K562 (cell line): ENCODE data around the gene CDSN. TPM values are rescaled to one million over a fixed set of nuclear protein-coding genes. Genes with fewer than 3 reads are reported as not detected.
A peak's percentile ranks its signal among the peaks of the same experiment; 100 is the strongest.

Experiments
- JUN ChIP-seq, 2 experiments: sonication (generic) in 1 of 2; formaldehyde crosslinking in 1 of 2; IDR thresholded peaks; 2 replicates each; pipeline versions ENCODE4 v1.6.1 to v1.8.0; 2012 to 2022; ENCODE audit warnings: borderline replicate concordance in 2 of 2, mild to moderate bottlenecking in 2 of 2, improper control_type of control experiment in 1 of 2, low read depth in 1 of 2, low read length in 1 of 2, missing genetic modification reagents in 1 of 2
- LCOR ChIP-seq: sonication (generic); formaldehyde crosslinking; IDR thresholded peaks from 2 replicates; pipeline ENCODE4 v1.8.0; 2022; ENCODE audit warnings: mild to moderate bottlenecking, missing genetic modification reagents
- MYC ChIP-seq, 2 experiments: fragments of 250-450 bp in 1 of 2; sonication (Bioruptor Pico) in 1 of 2; IDR thresholded peaks; 2 replicates each; pipeline versions ENCODE4 v1.5.1 to v1.6.1; 2012 to 2021; ENCODE audit warnings: low read depth in 2 of 2, borderline replicate concordance in 1 of 2, improper control_type of control experiment in 1 of 2, low read length in 1 of 2, mild to moderate bottlenecking in 1 of 2, moderate library complexity in 1 of 2
- PML ChIP-seq: IDR thresholded peaks from 2 replicates; pipeline ENCODE4 v1.6.1; 2012; ENCODE audit warnings: low read length, inconsistent platforms
- PTTG1 ChIP-seq: fragments of 450-650 bp; IDR thresholded peaks from 2 replicates; pipeline ENCODE4 v1.6.1; 2016; ENCODE audit warnings: low read depth, mild to moderate bottlenecking, missing genetic modification characterization, missing compliant biosample characterization
- RB1 ChIP-seq: fragments of 450-650 bp; IDR thresholded peaks from 2 replicates; pipeline ENCODE4 v1.6.1; 2017; ENCODE audit warnings: low read depth, mild to moderate bottlenecking
- SRF ChIP-seq, 2 experiments: fragments of 250-450, 450-650 bp in 1 of 2; sonication (Bioruptor Pico) in 1 of 2; sonication (generic) in 1 of 2; formaldehyde crosslinking; IDR thresholded peaks; 2 replicates each; pipeline versions ENCODE4 v1.5.0 to v1.5.1; 2020 to 2022; ENCODE audit warnings: mild to moderate bottlenecking in 1 of 2, missing genetic modification reagents in 1 of 2
- STAG1 ChIP-seq: sonication (generic); formaldehyde crosslinking; IDR thresholded peaks from 2 replicates; pipeline ENCODE4 v1.5.0; 2020; ENCODE audit warnings: missing genetic modification reagents, borderline replicate concordance
- ZNF165 ChIP-seq: fragments of 250-450 bp; sonication (Bioruptor Pico); IDR thresholded peaks from 2 replicates; pipeline ENCODE4 v1.4.0; 2020; ENCODE audit warnings: borderline replicate concordance
- ZNF431 ChIP-seq: sonication (generic); formaldehyde crosslinking; IDR thresholded peaks from 2 replicates; pipeline ENCODE4 v1.8.0; 2022; ENCODE audit warnings: mild to moderate bottlenecking, missing genetic modification reagents
- polyA plus RNA-seq, 8 experiments: library from polyadenylated mRNA; depleted of rRNA in 4 of 8; stranded (reverse) in 5 of 8; unstranded in 3 of 8; fragments of >200 nt; fragmentation: Nextera tagmentation in 2 of 8; fragmentation: Illumina TruSeq in 1 of 8; extraction: Ambion mirVana in 2 of 8; extraction: Trizol in 1 of 8; gene quantifications; 2 replicates each; pipeline versions ENCODE4 v1.2.1 to v1.2.3, GENCODE V29; 2011 to 2014; ENCODE audit warnings: inconsistent platforms in 1 of 8, missing spikeins in 1 of 8
- total RNA-seq, 7 experiments: library from RNA; depleted of rRNA in 6 of 7; stranded (reverse); fragments of >200 nt in 6 of 7; fragmentation: Illumina TruSeq in 2 of 7; extraction: Trizol in 2 of 7; gene quantifications; 2 replicates each; pipeline versions ENCODE4 v1.2.1 to v1.2.3, GENCODE V29; 2011 to 2021; ENCODE audit warnings: low replicate concordance in 1 of 7
- TF ChIP-seq, protein P1 (sequence below), 2 experiments: fragments of 450-650 bp in 1 of 2; sonication (generic) in 1 of 2; formaldehyde crosslinking in 1 of 2; IDR thresholded peaks in 1 of 2; conservative IDR thresholded peaks in 1 of 2; 2 replicates each; pipeline versions ENCODE4 v1.6.1 to v1.8.1; 2016 to 2023; ENCODE audit warnings: mild to moderate bottlenecking in 2 of 2, moderate library complexity in 2 of 2, inconsistent platforms in 1 of 2, missing genetic modification reagents in 1 of 2
- TF ChIP-seq, protein P2 (sequence below), 3 experiments: fragments of 200-800 bp in 1 of 3; sonication (Bioruptor generic) in 1 of 3; sonication (generic) in 1 of 3; formaldehyde crosslinking in 1 of 3; IDR thresholded peaks; 2 replicates each; pipeline versions ENCODE4 v1.6.1 to v1.8.0; 2016 to 2022; ENCODE audit warnings: mild to moderate bottlenecking in 2 of 3, missing compliant biosample characterization in 2 of 3, missing genetic modification characterization in 2 of 3, missing genetic modification reagents in 1 of 3
- TF ChIP-seq, protein P3 (sequence below), 2 experiments: fragments of 450-650 bp; formaldehyde crosslinking in 1 of 2; IDR thresholded peaks; 2 replicates each; pipeline versions ENCODE4 v1.4.0 to v1.6.1; 2014 to 2020; ENCODE audit warnings: mild to moderate bottlenecking in 2 of 2, borderline replicate concordance in 1 of 2, low read depth in 1 of 2

The CDSN gene
- total and polyA plus RNA-seq, 9 of the 15 experiments (the other 6 are each of a cell fraction or from before 2014, with no cell fraction given), result not detected

DNA sequence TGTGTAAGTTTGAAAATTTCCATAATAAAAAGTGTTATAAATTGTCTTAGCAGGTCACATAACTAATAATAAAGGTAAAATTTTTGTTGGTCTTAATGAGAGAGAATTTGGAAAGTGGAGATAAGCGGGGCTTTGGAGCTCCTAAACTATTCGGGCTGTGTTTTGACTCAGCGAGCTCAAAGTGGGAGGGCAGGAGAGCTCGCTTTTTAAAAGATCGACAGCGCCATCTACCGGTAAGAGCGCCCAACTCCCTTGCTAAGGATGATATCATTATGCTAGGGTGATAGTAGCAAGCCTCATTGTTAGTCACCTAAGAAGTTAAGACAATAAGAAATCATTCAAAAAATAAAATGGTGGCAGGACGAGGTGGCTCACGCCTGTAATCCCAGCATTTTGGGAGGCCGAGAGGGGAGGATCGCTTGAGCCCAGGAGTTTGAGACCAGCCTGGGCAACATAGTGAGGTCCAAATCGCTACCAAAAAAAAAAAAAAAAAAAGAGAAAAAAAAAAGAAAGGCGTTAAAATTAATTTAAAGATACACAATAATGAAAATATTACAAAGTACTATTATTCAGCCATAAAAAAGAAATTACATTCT, 32.7 kb downstream of the CDSN start (continued):
- TF ChIP-seq SRF (CRISPR knock-in tag; IDR thresholded peaks at IDR 0.05) (no peak), PTTG1 (tag) (no peak), MYC (IDR thresholded peaks at IDR 0.05; ENCODE audit: low read depth, low read length) (peak; percentile 29; the same call in 1 of the 2 replicates), MYC (CRISPR knock-in tag; IDR thresholded peaks at IDR 0.05; ENCODE audit: borderline replicate concordance, low read depth) (no peak), LCOR (0 out of 2 replicates have a peak, but pooled peaks have one; percentile 30), ZNF165 (CRISPR knock-in tag) (no peak), PML (0 out of 2 replicates have a peak, but pooled peaks have one; percentile 14), ZNF431 (CRISPR knock-in tag) (no peak), STAG1 (peak; percentile 49; the same call in 1 of the 2 replicates), JUN (IDR thresholded peaks at IDR 0.05; ENCODE audit: borderline replicate concordance, low read depth, low read length) (0 out of 2 replicates have a peak, but pooled peaks have one; percentile 26), JUN (CRISPR knock-in tag; IDR thresholded peaks at IDR 0.05; ENCODE audit: borderline replicate concordance) (no peak), RB1 (0 out of 2 replicates have a peak, but pooled peaks have one; percentile 25)
- TF ChIP-seq, protein P1, sequence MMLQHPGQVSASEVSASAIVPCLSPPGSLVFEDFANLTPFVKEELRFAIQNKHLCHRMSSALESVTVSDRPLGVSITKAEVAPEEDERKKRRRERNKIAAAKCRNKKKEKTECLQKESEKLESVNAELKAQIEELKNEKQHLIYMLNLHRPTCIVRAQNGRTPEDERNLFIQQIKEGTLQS (IDR thresholded peaks at IDR 0.05), result no peak; the same call in 1 of the 2 replicates
- TF ChIP-seq, protein P1 (CRISPR knock-in tag; conservative IDR thresholded peaks at IDR 0.05), result peak; percentile 53; the same call in 1 of the 2 replicates
- TF ChIP-seq, protein P2, sequence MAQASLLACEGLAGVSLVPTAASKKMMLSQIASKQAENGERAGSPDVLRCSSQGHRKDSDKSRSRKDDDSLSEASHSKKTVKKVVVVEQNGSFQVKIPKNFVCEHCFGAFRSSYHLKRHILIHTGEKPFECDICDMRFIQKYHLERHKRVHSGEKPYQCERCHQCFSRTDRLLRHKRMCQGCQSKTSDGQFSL (CRISPR knock-in tag; IDR thresholded peaks at IDR 0.05), result no peak
- TF ChIP-seq, protein P2 (tag; IDR thresholded peaks at IDR 0.05), result peak in 1 of 2 experiments; percentile 29; a peak in 1 of 4 replicates
- TF ChIP-seq, protein P3, sequence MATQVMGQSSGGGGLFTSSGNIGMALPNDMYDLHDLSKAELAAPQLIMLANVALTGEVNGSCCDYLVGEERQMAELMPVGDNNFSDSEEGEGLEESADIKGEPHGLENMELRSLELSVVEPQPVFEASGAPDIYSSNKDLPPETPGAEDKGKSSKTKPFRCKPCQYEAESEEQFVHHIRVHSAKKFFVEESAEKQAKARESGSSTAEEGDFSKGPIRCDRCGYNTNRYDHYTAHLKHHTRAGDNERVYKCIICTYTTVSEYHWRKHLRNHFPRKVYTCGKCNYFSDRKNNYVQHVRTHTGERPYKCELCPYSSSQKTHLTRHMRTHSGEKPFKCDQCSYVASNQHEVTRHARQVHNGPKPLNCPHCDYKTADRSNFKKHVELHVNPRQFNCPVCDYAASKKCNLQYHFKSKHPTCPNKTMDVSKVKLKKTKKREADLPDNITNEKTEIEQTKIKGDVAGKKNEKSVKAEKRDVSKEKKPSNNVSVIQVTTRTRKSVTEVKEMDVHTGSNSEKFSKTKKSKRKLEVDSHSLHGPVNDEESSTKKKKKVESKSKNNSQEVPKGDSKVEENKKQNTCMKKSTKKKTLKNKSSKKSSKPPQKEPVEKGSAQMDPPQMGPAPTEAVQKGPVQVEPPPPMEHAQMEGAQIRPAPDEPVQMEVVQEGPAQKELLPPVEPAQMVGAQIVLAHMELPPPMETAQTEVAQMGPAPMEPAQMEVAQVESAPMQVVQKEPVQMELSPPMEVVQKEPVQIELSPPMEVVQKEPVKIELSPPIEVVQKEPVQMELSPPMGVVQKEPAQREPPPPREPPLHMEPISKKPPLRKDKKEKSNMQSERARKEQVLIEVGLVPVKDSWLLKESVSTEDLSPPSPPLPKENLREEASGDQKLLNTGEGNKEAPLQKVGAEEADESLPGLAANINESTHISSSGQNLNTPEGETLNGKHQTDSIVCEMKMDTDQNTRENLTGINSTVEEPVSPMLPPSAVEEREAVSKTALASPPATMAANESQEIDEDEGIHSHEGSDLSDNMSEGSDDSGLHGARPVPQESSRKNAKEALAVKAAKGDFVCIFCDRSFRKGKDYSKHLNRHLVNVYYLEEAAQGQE (IDR thresholded peaks at IDR 0.05; ENCODE audit: borderline replicate concordance), result peak; percentile 59; the same call in 1 of the 2 replicates
- TF ChIP-seq, protein P3 (CRISPR knock-in tag; IDR thresholded peaks at IDR 0.05; ENCODE audit: low read depth), result no peak
